ENCODE measurements around the gene TARP.
A peak's percentile ranks its signal among the peaks of the same experiment; 100 is the strongest.

TARP gene

DNA sequence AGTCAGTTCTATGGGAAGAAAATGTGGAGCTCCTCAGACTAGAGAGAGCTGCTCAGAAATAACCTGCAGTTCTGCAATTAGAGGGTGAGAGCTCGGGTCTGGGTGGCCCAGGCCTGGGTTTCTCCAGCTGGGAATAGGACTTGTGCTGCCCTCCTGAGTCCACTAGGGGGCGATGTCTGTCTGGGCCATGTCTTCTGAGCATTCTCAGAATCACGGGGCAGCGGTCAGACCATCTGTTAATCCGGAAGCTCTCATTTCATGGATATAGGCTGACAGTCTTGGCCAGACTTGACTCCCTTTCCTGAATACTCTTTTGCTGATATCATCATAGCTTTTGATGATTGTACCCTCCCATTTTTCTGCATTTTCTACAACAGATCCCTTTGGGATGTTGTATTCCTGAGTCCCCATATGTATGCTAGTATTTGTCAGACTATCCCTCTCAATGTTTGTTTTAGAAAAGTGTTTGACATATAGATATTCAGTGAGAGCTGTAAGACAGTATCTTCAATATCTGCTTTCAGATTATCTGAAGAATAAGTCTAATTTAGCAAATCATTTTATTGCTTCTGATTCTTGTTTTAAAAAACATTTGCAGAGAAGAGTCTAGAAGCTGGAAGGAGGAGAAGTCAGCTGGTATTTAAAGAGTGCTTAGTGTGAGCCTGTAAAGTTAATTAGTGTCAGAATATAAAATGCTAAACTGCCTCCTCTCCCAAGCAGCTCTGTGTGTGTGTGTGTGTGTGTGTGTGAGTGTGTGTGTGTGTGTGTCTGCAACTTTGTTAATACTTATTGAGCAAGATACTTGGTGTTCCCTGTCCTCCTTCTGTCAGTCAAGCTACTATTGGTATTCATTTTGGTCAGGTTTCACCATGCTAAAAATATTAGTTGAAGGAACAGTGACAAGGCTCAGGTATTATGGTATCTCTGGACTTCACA is 57.4 kb downstream of the TARP start:
- peak; percentile 75 for DNase-seq (ENCODE audit: low read depth)

DNA sequence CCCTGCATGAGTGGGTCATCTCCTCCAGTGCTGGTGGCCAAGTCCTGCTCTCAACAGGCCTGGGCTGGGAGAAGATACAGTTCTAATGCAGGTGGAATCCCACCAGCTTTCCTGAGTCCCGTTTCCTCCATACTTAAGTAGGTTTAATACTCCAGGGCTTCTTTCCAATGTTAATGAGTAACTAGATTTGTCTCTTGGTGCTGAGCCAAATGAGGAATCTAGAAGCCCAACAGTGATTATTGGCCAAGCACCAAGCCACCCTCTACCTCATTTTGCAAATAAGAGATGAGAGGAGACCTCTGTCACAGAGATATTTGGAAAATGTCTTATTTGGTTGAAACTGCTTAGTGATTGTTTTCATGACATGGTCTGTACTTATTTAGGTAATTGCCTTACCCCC is 58.3 kb downstream of the TARP start:
- no peak for DNase-seq (ENCODE audit: low read depth)

DNA sequence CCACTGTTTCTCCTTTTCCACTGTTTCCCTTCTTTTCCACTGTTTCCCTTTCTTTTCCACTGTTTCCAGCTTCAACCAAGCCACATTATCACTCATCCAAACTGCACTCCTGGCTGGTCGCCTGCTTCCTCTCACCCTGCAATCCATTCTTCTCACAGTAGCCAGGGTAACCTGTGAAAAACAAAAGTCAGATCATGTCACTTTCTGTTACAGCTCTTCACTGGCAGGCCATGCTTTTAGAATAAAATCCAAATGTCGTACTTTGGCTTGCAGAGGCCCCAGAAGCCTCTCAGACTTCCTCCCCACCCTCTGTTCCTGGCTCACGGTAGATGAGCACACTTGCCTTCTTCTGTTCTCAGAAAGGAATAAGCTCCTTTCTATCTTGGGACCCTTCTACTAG is 61.5 kb downstream of the TARP start:
- DNase-seq (ENCODE audit: low read depth), result no peak

GRCh38 chr7:38211486-38211885 is 62.0 kb downstream of the TARP start:
- DNase-seq (ENCODE audit: low read depth), result no peak
